ENCODE measurements around the gene FLNC. TPM values are rescaled to one million over a fixed set of nuclear protein-coding genes. Genes with fewer than 3 reads are reported as not detected.

The FLNC gene
- total and polyA plus RNA-seq, 2 donors (not counting 3 experiments of a cell fraction or from before 2014, with no cell fraction given) = 19.5 to 81.9 TPM

GRCh38 chr7:128804484-128804883 lies 25.7 kb upstream of the FLNC start:
- no peaks in the 10 kb centered on the region for H3K9me3 ChIP-seq (replicated peaks; ENCODE audit: control insufficient read depth, insufficient read depth, low read length)
- no peaks in the 10 kb centered on the region for H3K9me1 ChIP-seq (replicated peaks; ENCODE audit: control insufficient read depth, extremely low read depth, insufficient read depth, low read length)
- no peaks in the 10 kb centered on the region for H3K4me1 ChIP-seq (ENCODE audit: control insufficient read depth, extremely low read depth, insufficient read depth, low read length)
- no TSS peak for BruUV-seq (replicated peaks)
- H3K27me3 ChIP-seq (ENCODE audit: control insufficient read depth in 2 of 2, insufficient read depth in 2 of 2, low read length in 2 of 2) = no peaks in the 10 kb centered on the region
- FAIRE-seq (no peak), DNase-seq (ENCODE audit: low read depth, low spot score) (no peak)
- no peak overlapping the region for H3K9ac ChIP-seq (replicated peaks; ENCODE audit: extremely low read depth, insufficient read depth, low read length)
- H3K4me3 ChIP-seq (replicated peaks in 1 of 3; ENCODE audit: insufficient read depth in 1 of 3, low read depth in 1 of 3, low read length in 3 of 3) = no peak overlapping the region
- ChIA-PET POLR2A (no interaction called here), CTCF (no interaction called here)
- H2AFZ ChIP-seq (ENCODE audit: low read depth, low read length) = no peak overlapping the region
- no peaks in the 10 kb centered on the region for H3K79me2 ChIP-seq (ENCODE audit: control insufficient read depth, insufficient read depth, low read length)
- dilution Hi-C loops (cut with MboI; ENCODE audit: extremely low pct_ligation_motif_present, low sequenced_read_pairs) (no loop called here), intact Hi-C loops (cut with micrococcal nuclease) (no loop called here)
- no peak overlapping the region for H3K4me2 ChIP-seq (ENCODE audit: insufficient read depth, low read length)
- no peaks in the 10 kb centered on the region for H4K20me1 ChIP-seq (replicated peaks; ENCODE audit: control insufficient read depth, extremely low read depth, insufficient read depth, low read length)
- no peak for TF ChIP-seq POLR2A (IDR thresholded peaks at IDR 0.05; ENCODE audit: low read depth, low read length)
- TF ChIP-seq MYC (IDR thresholded peaks at IDR 0.05; ENCODE audit: low read depth, low read length) = no peak
- no peak overlapping the region for H3K27ac ChIP-seq (ENCODE audit: insufficient read depth, low read depth, low read length)
- H3K36me3 ChIP-seq (ENCODE audit: control insufficient read depth in 2 of 2, extremely low read depth in 1 of 2, insufficient read depth in 2 of 2, low read length in 2 of 2) = no peaks in the 10 kb centered on the region

DNA sequence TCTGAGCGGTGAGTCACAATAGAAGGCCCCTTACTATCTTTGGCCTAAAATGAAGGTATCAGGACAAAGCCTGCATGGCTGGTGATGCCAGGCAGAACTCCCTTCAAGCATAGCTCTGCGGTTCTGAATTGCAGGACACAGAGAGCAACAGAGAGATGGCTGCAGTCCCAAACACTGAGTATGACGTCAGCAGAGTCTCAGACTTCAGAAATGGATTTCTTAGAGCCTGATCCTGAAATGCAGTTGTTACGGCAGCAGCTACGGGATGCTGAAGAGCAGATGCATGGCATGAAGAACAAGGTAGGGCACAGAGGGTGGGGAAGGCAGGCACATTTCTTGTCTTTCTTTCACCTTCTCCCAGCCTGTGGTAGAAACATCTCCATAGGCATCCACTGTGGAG lies 25.0 kb upstream of the FLNC start:
- H3K9me1 ChIP-seq (replicated peaks; ENCODE audit: control insufficient read depth, extremely low read depth, insufficient read depth, low read length) = no peaks in the 10 kb centered on the region
- no peaks in the 10 kb centered on the region for H4K20me1 ChIP-seq (replicated peaks; ENCODE audit: control insufficient read depth, extremely low read depth, insufficient read depth, low read length)
- H3K27ac ChIP-seq (ENCODE audit: insufficient read depth, low read depth, low read length) = no peak overlapping the region
- dilution Hi-C loops (cut with MboI; ENCODE audit: extremely low pct_ligation_motif_present, low sequenced_read_pairs) (no loop called here), intact Hi-C loops (cut with micrococcal nuclease) (no loop called here)
- no peak overlapping the region for H3K4me2 ChIP-seq (ENCODE audit: insufficient read depth, low read length)
- H3K27me3 ChIP-seq (ENCODE audit: control insufficient read depth in 2 of 2, insufficient read depth in 2 of 2, low read length in 2 of 2) = no peaks in the 10 kb centered on the region
- TF ChIP-seq MYC (IDR thresholded peaks at IDR 0.05; ENCODE audit: low read depth, low read length) = no peak
- TF ChIP-seq FOS (IDR thresholded peaks at IDR 0.05; ENCODE audit: borderline replicate concordance, insufficient read depth, low read length) = no peak
- no peak for TF ChIP-seq MAX (IDR thresholded peaks at IDR 0.05; ENCODE audit: insufficient read depth, insufficient read length)
- no peak for TF ChIP-seq CTCF (IDR thresholded peaks at IDR 0.05; ENCODE audit: extremely low read depth in 1 of 2, insufficient read depth in 1 of 2, low read depth in 1 of 2, low read length in 2 of 2)
- TF ChIP-seq POLR2AphosphoS5 (IDR thresholded peaks at IDR 0.05; ENCODE audit: insufficient read depth, low read depth, low read length) = no peak
- no peak for TF ChIP-seq POLR2A (IDR thresholded peaks at IDR 0.05; ENCODE audit: low read depth, low read length)
- TF ChIP-seq JUN (IDR thresholded peaks at IDR 0.05; ENCODE audit: borderline replicate concordance, insufficient read depth, insufficient read length, low read depth) = no peak
- no peak for TF ChIP-seq GATA2 (IDR thresholded peaks at IDR 0.05; ENCODE audit: insufficient read depth, insufficient read length, low read depth, low read length)
- TF ChIP-seq EZH2 (IDR thresholded peaks at IDR 0.05; ENCODE audit: borderline replicate concordance, low read depth, low read length, severe bottlenecking) = no peak
- ChIA-PET CTCF (interaction anchor here (1.2 kb wide), 1 partner anchor 9 kb away, joined by 3 read pairs; no protein-coding TSS in a partner anchor), POLR2A (no interaction called here)
- no peaks in the 10 kb centered on the region for H3K79me2 ChIP-seq (ENCODE audit: control insufficient read depth, insufficient read depth, low read length)
- H3K9ac ChIP-seq (replicated peaks; ENCODE audit: extremely low read depth, insufficient read depth, low read length) = no peak overlapping the region
- H3K4me3 ChIP-seq (replicated peaks in 1 of 3; ENCODE audit: insufficient read depth in 1 of 3, low read depth in 1 of 3, low read length in 3 of 3) = no peak overlapping the region
- H3K4me1 ChIP-seq (ENCODE audit: control insufficient read depth, extremely low read depth, insufficient read depth, low read length) = no peaks in the 10 kb centered on the region
- BruUV-seq (replicated peaks) = no TSS peak
- no peak for FAIRE-seq
- H3K9me3 ChIP-seq (replicated peaks; ENCODE audit: control insufficient read depth, insufficient read depth, low read length) = no peaks in the 10 kb centered on the region
- no peaks in the 10 kb centered on the region for H3K36me3 ChIP-seq (ENCODE audit: control insufficient read depth in 2 of 2, extremely low read depth in 1 of 2, insufficient read depth in 2 of 2, low read length in 2 of 2)
- H2AFZ ChIP-seq (ENCODE audit: low read depth, low read length) = no peak overlapping the region
- no peak for DNase-seq (ENCODE audit: low read depth, low spot score)

Measured in endothelial cell of umbilical vein (primary cell).